Measurements from ENCODE around the gene PTPRD.

Gene PTPRD

DNA sequence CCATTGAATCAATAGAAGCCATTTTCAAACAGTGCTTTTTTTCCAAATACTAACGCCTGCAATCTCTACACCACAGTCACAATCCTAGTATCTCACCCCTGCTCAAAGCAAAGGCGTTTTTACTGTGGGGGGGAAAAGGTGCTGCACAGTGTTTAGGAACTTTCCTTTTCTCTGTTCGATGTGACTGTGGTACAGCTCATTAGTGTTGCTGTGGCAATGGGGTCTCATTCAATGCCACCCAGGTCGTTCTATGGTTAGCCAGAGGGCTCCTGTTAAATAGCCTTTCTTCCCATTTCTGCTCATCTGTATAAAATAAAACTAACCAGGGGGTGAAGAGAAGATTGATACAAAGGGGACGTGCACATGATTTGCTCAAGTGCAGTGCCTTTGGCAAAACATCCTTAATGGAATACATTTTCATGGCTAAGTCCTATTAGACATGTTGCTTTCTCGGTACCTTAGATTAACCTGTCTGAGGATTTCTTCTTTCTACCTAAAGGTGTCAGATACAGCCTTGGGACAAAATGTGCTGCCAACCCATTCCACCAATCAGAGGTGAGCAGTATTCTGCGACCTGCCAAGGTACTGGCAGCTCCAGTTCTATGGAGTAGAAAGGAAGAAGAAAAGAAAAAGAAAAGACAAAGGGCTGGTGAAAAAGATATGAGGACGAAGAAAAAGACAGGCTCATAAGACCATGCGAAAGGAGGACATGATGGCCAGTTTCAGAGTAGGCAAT is 2161.8 kb downstream of the PTPRD start:
- TF ChIP-seq FOXP2 (optimal IDR thresholded peaks at IDR 0.05; ENCODE audit: borderline replicate concordance, extremely low read depth, extremely low read length, insufficient read depth), result no peak
- no peak for TF ChIP-seq TAF1 (IDR thresholded peaks at IDR 0.05; ENCODE audit: borderline replicate concordance, insufficient read depth, low read length)
- TF ChIP-seq, protein P1, sequence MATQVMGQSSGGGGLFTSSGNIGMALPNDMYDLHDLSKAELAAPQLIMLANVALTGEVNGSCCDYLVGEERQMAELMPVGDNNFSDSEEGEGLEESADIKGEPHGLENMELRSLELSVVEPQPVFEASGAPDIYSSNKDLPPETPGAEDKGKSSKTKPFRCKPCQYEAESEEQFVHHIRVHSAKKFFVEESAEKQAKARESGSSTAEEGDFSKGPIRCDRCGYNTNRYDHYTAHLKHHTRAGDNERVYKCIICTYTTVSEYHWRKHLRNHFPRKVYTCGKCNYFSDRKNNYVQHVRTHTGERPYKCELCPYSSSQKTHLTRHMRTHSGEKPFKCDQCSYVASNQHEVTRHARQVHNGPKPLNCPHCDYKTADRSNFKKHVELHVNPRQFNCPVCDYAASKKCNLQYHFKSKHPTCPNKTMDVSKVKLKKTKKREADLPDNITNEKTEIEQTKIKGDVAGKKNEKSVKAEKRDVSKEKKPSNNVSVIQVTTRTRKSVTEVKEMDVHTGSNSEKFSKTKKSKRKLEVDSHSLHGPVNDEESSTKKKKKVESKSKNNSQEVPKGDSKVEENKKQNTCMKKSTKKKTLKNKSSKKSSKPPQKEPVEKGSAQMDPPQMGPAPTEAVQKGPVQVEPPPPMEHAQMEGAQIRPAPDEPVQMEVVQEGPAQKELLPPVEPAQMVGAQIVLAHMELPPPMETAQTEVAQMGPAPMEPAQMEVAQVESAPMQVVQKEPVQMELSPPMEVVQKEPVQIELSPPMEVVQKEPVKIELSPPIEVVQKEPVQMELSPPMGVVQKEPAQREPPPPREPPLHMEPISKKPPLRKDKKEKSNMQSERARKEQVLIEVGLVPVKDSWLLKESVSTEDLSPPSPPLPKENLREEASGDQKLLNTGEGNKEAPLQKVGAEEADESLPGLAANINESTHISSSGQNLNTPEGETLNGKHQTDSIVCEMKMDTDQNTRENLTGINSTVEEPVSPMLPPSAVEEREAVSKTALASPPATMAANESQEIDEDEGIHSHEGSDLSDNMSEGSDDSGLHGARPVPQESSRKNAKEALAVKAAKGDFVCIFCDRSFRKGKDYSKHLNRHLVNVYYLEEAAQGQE (IDR thresholded peaks at IDR 0.05; ENCODE audit: insufficient read depth in 1 of 2, low read depth in 2 of 2, low read length in 2 of 2), result no peak
- TF ChIP-seq POLR2AphosphoS5 (IDR thresholded peaks at IDR 0.05; ENCODE audit: low read depth, low read length), result no peak
- no peak for TF ChIP-seq SIN3A (IDR thresholded peaks at IDR 0.05; ENCODE audit: borderline replicate concordance, insufficient read depth, low read length)

DNA sequence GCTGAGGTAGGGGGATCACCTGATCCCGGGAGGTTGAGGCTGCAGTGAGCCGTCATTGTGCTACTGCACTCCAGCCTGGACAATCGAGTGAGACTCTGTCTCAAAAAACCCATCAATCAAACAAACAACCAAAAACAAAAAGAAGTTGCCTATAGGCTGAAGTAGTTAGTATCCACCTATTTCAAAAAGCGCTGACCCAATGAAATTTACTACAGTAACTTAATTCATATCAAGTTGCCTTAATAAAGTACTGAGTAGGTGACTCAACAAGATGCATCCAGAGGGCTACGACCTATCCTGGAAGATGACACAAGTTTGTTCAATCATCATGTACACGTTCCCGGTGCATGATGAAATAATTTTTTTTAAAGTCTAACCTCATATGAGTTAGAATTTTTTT is 2164.6 kb downstream of the PTPRD start:
- TF ChIP-seq TAF1 (IDR thresholded peaks at IDR 0.05; ENCODE audit: borderline replicate concordance, insufficient read depth, low read length) (no peak), SIN3A (IDR thresholded peaks at IDR 0.05; ENCODE audit: borderline replicate concordance, insufficient read depth, low read length) (no peak), POLR2AphosphoS5 (IDR thresholded peaks at IDR 0.05; ENCODE audit: low read depth, low read length) (no peak), FOXP2 (optimal IDR thresholded peaks at IDR 0.05; ENCODE audit: borderline replicate concordance, extremely low read depth, extremely low read length, insufficient read depth) (no peak)
- TF ChIP-seq, protein P1 (IDR thresholded peaks at IDR 0.05; ENCODE audit: insufficient read depth in 1 of 2, low read depth in 2 of 2, low read length in 2 of 2), result no peak

DNA sequence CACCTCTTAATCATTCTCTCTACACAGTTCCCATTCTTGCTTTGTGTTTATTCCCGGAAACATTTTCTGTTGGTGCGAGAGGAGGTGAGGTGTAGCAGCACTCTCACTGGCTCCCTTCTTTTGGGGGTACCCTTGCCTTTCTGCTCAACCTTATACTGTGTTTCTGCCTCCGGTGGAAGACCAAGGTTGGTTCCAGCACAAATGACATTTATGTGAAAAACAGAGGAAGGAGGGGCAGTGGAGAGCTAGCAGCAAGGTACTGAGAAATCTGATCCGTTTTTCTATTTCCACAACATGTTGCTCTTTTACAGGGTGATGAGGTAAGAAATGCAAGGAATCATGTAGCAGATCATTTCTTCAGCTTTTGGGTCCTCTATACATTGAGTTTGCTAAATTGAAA is 2165.2 kb downstream of the PTPRD start:
- no peak for TF ChIP-seq TAF1 (IDR thresholded peaks at IDR 0.05; ENCODE audit: borderline replicate concordance, insufficient read depth, low read length)
- TF ChIP-seq POLR2AphosphoS5 (IDR thresholded peaks at IDR 0.05; ENCODE audit: low read depth, low read length), result no peak

DNA sequence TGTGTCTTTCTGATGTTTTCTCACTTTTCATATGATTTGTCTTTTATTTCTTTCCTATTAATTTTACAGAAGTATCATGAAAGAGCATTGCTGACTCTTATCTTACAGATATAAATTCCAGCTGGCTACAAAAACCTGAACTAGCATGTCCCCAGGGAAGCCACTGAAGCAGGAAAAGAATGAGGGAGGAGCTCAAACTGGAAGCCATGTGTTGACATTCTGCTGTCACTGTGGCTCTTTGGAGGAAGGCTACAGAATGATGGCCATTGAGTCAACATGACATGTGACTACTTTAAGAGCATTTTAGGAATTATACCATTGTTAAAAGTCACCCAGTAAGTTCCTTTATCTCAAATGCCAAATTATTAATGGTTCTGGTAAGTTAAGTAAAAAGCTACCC is 2174.9 kb downstream of the PTPRD start:
- TF ChIP-seq SIN3A (IDR thresholded peaks at IDR 0.05; ENCODE audit: borderline replicate concordance, insufficient read depth, low read length), result no peak

DNA sequence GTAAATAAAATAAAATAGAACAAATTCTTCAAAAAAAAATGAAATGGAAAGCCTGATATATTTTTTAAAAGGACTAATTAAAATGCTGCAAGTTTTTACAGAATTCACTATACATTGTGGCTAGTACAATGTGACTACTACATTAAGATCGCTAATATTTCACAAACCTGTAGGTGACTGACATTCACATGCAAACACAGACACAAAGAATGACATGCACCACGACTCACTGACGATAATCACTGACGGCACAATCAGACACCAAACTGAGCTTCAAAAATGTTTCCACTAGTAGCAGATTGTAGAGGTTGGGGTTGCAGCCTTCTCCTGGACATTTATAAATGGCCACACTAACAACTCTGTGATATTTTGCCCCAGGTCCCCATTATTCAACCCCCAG is 2175.5 kb downstream of the PTPRD start:
- TF ChIP-seq TAF1 (IDR thresholded peaks at IDR 0.05; ENCODE audit: borderline replicate concordance, insufficient read depth, low read length) (no peak), FOXP2 (optimal IDR thresholded peaks at IDR 0.05; ENCODE audit: borderline replicate concordance, extremely low read depth, extremely low read length, insufficient read depth) (no peak), SIN3A (IDR thresholded peaks at IDR 0.05; ENCODE audit: borderline replicate concordance, insufficient read depth, low read length) (no peak), POLR2AphosphoS5 (IDR thresholded peaks at IDR 0.05; ENCODE audit: low read depth, low read length) (no peak)
- TF ChIP-seq, protein P1 (IDR thresholded peaks at IDR 0.05; ENCODE audit: insufficient read depth in 1 of 2, low read depth in 2 of 2, low read length in 2 of 2), result no peak

DNA sequence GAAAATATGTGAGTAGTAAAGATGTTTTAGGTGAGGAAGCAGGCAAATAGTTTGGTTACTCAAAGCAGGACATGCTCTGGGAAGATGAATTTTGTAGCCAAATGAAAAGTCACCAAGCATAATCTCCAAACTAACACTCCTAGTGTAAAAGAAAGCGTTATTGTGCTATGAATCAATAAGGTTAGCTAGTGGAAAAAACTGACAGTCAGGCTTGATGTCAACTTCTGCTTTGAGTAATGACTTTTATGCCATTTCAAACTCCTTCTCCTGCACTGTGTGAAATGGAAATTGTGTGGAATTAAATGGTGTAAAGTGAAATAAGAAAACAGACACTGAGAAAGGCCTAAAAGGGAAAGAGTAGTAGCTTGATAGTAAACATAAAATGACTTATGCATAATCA is 2176.0 kb downstream of the PTPRD start:
- TF ChIP-seq POLR2AphosphoS5 (IDR thresholded peaks at IDR 0.05; ENCODE audit: low read depth, low read length), result no peak
- TF ChIP-seq, protein P1 (IDR thresholded peaks at IDR 0.05; ENCODE audit: insufficient read depth in 1 of 2, low read depth in 2 of 2, low read length in 2 of 2), result no peak
- TF ChIP-seq FOXP2 (optimal IDR thresholded peaks at IDR 0.05; ENCODE audit: borderline replicate concordance, extremely low read depth, extremely low read length, insufficient read depth), result no peak
- no peak for TF ChIP-seq TAF1 (IDR thresholded peaks at IDR 0.05; ENCODE audit: borderline replicate concordance, insufficient read depth, low read length)
- no peak for TF ChIP-seq SIN3A (IDR thresholded peaks at IDR 0.05; ENCODE audit: borderline replicate concordance, insufficient read depth, low read length)

Data from PFSK-1 (cell line).